Fibroblast of skin of right quadriceps (primary cell): ENCODE data around the gene TMSB15C.

Experiments
- DNase-seq: peaks from one replicate; pipeline ENCODE4 v3.0.0-alpha.2; 2013

Gene TMSB15C

DNA sequence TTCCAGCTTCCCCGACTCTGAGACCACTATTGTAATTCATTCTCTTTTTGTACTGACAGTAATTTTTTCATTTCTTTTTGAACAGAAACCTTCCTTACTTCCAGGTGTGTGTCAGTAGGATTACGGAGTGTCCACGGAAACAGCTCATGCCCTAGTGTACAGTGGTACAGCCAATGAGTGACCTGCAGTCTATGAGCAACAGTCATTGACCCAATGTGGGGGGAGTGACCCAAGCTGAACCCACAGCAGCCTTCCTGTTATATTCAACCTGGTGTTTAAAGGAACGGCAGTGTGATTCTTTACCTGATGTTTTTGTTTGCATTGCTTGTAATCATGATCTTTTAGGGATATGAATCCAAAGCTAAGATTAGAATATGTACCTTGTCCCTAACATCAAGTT is 35.0 kb downstream of the TMSB15C start:
- no peak for DNase-seq

DNA sequence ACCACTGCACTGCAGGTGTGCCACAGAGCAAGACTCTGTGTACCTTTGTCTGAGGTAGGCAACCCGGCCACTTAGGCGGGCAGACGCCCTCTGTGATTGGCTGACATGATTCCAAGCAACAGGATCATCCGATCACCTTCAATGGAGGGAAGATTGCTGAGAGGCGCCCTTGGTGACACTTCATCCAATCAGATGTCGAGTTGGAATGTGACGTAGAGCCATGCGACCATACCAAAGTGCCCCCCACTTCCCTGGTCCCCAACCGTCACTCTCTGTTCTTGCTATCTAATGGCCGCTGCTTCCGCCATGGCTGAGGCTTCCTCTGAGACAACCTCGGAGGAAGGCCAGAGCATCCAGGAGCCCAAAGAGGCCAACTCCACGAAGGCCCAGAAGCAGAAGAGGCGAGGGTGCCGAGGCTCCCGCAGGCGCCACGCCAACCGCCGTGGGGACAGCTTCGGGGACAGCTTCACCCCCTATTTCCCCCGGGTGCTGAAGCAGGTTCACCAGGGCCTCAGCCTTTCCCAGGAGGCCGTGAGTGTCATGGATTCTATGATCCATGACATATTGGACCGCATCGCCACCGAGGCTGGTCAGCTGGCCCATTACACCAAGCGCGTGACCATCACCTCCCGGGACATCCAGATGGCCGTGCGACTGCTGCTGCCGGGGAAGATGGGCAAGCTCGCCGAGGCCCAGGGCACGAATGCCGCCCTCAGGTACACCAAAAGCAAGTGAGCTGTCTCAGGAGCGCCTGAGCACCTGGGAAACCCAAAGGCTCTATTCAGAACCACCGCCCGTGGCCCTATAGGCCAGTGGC is 36.1 kb downstream of the TMSB15C start, which contains the start of gene H2BW2:
Gene H2BW2 (plus strand): TSS at position 268 of the 817 bp plus-strand sequence. CDS start 39 bp downstream, at position 307.
- no peak for DNase-seq
